HG02973 (cell line): Measurements from ENCODE around the gene LRMDA.
"Not testable (repeated sequence)": the region's sequence is repeated elsewhere in the genome, so short reads cannot be mapped to it uniquely, and the experiment has no call there.

Experiments used
- ATAC-seq: cut with Tn5 transposase; IDR thresholded peaks from one replicate; pipeline ENCODE4 v1.9.1; 2021; ENCODE audit warnings: moderate library complexity; ENCODE audit not compliant: unreplicated experiment

Gene LRMDA

DNA sequence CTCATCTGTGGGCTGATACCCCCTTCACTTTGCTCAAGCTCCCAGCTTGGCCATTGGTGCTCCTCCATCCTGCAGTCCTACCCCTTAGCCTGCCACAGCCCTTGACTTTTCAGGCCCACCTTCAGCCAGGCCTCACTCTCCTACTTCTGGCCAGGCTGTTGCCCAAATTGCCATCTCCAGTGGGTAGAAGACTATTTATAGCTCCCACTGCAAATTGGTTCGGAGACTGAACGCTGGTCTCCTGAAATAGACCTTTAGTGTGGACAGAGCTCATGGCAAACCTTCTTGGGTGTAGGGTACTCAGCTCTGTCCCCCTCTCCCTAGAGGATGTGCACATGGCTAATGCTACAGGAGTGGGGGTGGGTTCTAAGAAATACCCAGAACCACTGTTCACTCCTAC, 697.8 kb downstream of the LRMDA start:
- no peak for ATAC-seq

DNA sequence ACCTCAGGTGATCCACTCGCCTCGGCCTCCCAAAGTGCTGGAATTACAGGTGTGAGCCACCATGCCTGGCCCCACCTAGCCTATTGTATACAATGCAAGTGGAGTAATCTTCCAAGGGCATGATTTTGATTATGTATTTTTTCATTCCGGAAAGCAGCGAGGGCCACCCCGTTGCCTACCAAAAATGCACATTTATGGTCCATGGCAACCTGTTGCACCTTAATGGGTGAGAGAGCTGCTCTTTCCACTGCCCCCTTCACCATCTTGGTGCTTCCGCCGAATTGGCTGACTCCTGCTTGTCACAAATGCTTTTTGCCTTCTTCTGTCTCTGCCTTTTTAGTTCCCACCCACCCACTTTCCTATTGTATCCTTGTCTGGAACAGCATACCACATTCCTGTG, 699.5 kb downstream of the LRMDA start:
- no peak for ATAC-seq

DNA sequence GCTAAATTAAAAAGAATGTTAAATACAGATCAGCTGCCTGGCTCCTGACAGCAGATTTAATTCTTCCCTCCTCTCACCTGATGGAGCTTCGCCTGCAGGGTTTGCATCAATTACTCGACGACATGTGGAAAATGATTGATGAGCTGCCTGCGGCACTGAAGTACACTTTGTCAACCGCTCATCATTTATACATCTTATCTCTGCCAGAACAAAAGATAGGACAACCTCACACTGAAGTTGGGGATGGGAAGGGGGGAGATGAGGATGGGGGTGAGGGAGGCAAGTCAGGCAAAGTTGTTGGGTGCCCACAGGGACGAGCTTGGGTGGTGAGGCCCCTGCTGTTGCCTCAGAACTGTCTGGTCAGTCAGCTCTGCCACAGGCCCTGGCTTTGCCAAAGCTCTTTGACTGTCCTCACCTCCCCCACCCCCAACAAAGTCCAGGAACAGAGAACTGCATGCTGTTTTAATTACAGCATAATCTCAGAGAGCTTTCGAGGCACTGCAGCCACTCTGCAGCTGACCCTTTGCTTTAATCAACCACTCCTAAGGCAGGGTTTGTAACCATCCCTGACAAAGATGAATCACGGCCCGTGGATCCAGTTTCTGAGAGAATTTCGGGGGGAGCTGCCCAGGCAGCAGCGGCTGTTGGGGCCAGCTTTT, 702.3 kb downstream of the LRMDA start:
- no peak for ATAC-seq

DNA sequence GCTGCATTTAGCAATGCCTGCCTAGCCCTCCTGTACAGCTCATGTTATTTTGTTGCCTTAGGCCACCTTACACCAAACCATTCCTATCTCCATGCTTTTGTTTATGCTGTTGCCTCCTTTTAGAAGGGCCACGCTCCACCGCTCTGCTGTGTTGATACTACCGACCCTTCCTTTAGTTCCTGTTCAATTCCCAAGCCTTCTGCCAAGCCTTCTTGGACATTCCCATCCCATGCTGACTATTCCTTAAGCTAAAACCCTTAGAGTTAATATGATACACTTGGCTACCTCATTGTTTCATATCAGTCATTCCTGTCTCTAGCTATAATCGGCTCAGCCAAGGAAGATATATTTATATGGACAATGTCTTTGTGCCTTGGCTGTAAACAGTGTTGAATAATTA, 705.5 kb downstream of the LRMDA start:
- no peak for ATAC-seq

DNA sequence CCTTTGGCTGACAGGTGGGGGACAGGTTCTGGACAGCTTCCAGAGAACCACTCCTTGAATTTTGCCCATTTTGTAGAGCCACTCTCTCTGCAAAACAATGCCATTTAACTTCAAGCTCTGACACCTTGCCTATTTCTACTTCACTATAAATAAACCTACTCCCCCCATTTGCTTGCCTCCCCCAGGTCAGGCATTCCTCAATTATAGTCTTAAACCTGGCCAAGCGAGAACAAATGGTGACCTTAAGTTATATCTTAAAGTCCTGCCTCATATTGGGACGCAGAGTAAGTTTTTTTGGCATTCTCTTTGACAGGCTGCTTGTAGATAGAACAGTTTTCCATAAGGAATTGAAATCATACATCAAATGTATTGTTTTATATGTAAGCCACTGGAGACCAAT, 706.9 kb downstream of the LRMDA start:
- no peak for ATAC-seq

DNA sequence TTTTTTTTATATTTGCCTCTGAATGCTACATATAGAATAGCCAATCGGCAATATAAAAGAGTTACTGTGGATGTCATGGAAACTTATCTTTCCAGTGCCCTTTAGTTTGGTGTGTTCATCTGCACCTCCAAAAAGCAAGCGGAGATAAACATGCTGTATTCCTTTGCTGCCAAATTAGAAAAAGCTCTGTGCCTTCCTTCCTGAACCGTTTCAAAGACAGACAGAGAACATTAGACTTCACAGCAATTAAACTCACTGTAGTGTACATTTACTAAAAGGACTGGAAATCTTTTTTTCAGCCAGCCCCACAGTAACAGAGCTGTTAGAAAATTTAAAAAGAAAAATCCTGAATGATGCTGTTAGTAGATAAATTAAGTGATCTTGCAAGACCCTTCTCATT, 707.5 kb downstream of the LRMDA start:
- ATAC-seq, result no peak

DNA sequence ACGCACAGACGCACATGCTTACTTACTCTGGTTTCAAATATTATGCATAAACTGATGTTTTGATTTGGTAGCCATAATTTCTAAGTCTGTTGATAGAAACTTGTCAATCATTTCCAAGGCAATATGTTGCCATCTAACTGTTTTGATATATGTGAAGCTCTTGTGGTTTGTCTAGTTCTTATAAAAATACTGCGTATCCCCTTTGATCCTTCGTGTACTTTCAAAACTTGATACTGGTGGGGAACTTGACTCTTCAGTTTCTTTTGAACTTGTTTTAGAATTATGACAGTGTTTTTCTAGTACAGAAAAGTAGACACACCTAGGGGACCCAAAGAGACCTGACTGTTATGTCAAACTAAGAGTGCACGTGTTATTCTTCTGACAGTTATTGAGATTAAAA, 708.0 kb downstream of the LRMDA start:
- no peak for ATAC-seq

GRCh38 chr10:76141376-76141775, 710.0 kb downstream of the LRMDA start:
- ATAC-seq, result no peak

DNA sequence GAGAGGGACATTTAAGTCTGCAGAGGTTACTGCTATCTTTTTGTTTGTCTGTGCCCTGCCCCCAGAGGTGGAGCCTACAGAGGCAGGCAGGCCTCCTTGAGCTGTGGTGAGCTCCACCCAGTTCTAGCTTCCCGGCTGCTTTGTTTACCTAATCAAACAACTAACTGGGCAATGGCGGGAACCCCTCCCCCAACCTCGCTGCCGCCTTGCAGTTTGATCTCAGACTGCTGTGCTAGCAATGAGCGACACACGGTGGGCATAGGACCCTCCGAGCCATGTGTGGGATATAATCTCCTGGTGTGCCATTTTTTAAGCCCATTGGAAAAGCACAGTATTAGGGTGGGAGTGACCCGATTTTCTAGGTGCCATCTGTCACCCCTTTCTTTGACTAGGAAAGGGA, 716.8 kb downstream of the LRMDA start:
- ATAC-seq, result not testable (repeated sequence)

DNA sequence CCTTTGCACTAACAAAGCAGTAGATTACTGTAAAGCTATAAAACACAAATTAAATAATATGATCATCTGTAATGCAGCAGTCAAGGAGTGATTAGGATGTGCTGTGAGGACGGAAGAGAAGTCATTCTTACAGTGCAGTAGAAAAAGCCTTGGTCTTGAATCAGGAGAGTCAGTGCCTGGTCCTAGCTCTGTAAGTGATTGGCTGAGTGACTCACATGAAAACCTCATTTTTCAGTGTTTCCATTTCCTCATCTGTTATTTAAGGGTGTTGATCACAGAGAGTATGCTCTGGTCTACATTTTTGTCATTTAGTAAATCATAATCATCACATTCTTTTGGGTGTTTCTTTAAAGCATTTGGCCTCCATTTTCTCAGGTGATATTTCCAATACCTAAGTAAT, 717.8 kb downstream of the LRMDA start:
- no peak for ATAC-seq

DNA sequence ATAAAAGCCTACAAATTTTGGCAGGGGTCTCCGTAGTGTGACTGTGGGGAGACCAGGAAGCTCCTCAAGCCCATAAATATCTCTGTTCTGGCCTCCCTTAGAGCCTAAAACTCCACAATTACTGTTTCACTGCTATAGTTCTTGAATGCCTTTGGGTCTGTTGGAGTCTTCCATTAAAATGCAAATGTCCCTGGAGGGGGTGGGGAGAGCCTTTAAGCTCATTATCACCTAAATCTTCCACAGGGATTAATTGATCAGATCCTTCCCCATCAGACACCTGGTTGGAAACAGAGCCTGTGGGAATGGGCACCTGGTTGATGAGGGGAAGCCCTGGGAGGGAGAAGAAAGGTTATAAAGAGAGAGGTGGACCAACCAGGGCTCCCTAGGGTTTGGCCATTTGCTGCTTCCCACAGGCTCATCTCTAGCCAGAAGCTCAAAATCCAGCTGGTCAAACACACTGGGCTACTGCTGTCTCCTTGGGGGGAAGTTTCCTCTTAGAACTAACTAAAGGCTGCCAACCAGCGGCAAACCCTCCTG, 718.2 kb downstream of the LRMDA start:
- no peak for ATAC-seq

- no peak for ATAC-seq
Observed at GRCh38 chr10:76150139-76150875, 718.9 kb downstream of the LRMDA start.

DNA sequence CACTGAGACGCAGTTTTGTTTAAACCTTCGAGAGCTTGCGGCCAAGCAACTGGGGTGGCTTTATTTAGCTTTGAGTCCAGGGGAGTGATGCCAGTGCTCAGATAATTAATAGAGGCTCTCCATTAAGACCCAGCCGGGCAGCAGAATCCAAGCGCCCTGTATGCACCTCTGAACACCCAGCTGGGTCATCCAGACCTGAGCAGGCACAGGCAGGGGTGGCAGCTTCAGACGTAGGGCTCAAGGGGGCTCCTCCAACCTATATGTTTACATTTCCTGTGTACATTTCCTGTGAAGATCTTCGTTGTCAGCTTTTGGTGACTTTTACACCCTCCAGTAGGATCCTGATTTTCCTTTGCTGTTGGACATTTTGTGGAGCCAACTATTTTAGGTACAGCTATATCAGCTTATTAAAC, 719.5 kb downstream of the LRMDA start:
- no peak for ATAC-seq

DNA sequence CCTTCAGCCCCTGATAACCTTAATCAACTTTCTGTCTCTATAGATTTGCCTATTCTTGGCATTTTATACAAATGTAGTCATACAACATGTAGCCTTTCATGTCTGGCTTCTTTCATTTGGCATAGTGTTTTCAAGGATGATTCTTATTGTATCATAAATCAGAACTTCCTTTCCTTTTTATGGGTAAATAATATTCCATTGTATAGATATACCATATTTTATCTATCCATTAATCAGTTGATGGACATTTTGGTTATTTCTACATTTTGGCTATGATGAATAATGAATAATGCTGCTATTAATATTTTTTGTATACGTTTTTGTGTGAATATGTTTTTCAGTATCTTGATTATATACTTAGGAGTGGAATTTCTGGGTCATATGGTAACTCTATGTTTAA, 720.8 kb downstream of the LRMDA start:
- no peak for ATAC-seq

- ATAC-seq, result no peak
Observed at GRCh38 chr10:76155961-76156360, 724.5 kb downstream of the LRMDA start.

GRCh38 chr10:76160446-76161300, 729.2 kb downstream of the LRMDA start:
- ATAC-seq, result no peak

GRCh38 chr10:76161301-76161582, 729.8 kb downstream of the LRMDA start:
- ATAC-seq, result no peak

DNA sequence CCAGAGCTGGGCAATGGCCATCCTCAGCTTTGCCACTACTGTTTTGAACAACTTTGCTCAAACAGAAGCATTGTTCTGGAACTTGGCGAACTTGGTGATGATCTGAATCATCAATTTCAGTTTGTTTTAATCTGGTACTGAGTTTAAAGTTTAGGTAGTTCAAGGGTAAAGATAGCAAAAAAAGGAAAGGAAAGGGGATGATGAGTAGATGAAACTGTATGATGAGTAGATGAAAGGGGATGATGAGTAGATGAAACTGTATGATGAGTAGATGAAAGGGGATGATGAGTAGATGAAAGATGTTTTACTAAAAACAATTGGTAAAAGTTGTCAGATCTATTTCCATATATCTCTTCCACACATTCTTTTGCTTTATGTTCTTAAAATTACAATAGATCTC, 737.0 kb downstream of the LRMDA start:
- ATAC-seq, result no peak

- no peak for ATAC-seq
Observed at GRCh38 chr10:76169246-76169645, 737.8 kb downstream of the LRMDA start.

- ATAC-seq, result no peak
Observed at GRCh38 chr10:76172020-76172419, 740.6 kb downstream of the LRMDA start.

DNA sequence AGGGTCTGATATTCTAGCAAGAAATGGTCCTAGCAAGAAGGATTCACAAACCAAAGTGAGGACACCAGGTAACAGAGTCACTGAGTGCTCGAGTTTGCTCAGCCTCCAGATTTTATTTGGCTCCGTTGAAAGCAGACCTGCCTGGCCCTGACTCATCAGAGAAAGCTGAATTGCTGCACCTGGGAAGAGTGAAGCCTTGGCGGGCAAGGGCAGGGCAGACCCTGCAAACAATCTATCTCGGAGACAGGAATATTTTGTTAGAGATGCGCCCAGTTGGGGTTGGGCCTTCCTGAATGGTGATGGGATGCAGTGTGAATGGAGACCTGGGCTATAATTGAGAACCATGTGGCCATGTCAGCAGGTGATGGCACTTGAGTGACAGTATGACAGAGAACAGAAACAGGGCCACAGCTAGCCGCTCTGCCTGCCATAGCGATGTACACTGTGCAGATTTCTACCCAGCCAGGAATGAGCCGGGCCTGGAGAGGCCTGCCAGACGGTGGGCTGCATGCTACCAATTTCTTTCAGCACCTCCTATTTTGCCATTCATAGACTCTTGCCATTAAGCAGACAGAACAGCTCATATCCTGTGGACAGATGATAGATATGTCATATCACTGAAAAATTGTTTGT, 744.2 kb downstream of the LRMDA start:
- ATAC-seq, result no peak
